ENCODE results near the gene LONP2. TPM values are rescaled to one million over a fixed set of nuclear protein-coding genes. Genes with fewer than 3 reads are reported as not detected.

Gene LONP2
- total and polyA plus RNA-seq, 2 of the 13 experiments (the other 11 are each of a cell fraction or from before 2014, with no cell fraction given) = 39.2 to 63.3 TPM

GRCh38 chr16:48385253-48386150, 141.4 kb downstream of the LONP2 start, which contains the start of gene SIAH1 (continued):
- TF ChIP-seq, protein P1, sequence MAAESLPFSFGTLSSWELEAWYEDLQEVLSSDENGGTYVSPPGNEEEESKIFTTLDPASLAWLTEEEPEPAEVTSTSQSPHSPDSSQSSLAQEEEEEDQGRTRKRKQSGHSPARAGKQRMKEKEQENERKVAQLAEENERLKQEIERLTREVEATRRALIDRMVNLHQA (CRISPR knock-in tag; IDR thresholded peaks at IDR 0.05) = no peak
- TF ChIP-seq ZNF644 (CRISPR knock-in tag; IDR thresholded peaks at IDR 0.05; ENCODE audit: low read depth) = no peak
- no peak for TF ChIP-seq ZNF737 (CRISPR knock-in tag; IDR thresholded peaks at IDR 0.05; ENCODE audit: borderline replicate concordance)
- TF ChIP-seq ZNF260 (CRISPR knock-in tag; IDR thresholded peaks at IDR 0.05; ENCODE audit: borderline replicate concordance, low read depth) = no peak
- TF ChIP-seq, protein P2, sequence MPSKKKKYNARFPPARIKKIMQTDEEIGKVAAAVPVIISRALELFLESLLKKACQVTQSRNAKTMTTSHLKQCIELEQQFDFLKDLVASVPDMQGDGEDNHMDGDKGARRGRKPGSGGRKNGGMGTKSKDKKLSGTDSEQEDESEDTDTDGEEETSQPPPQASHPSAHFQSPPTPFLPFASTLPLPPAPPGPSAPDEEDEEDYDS (CRISPR knock-in tag; IDR thresholded peaks at IDR 0.05) = no peak
- peak in 1 of 2 experiments; percentile 49; a peak in 2 of 4 replicates for TF ChIP-seq NR2F1 (CRISPR knock-in tag; IDR thresholded peaks at IDR 0.05)
- no peak for TF ChIP-seq MIER2 (CRISPR knock-in tag; IDR thresholded peaks at IDR 0.05)
- peak; percentile 76 for TF ChIP-seq ZSCAN21 (CRISPR knock-in tag; IDR thresholded peaks at IDR 0.05; ENCODE audit: borderline replicate concordance)
- TF ChIP-seq ZNF674 (CRISPR knock-in tag; IDR thresholded peaks at IDR 0.05; ENCODE audit: low read depth) = 0 out of 2 replicates have a peak, but pooled peaks have one; percentile 50
- TF ChIP-seq ZEB1 (IDR thresholded peaks at IDR 0.05; ENCODE audit: insufficient replicate concordance, low read depth) = no peak
- no peak for TF ChIP-seq CENPX (CRISPR knock-in tag; IDR thresholded peaks at IDR 0.05)
- no peak; the same call in 1 of the 2 replicates for TF ChIP-seq CENPBD1 (CRISPR knock-in tag; IDR thresholded peaks at IDR 0.05; ENCODE audit: borderline replicate concordance, low read depth)
- TF ChIP-seq SMARCE1 (IDR thresholded peaks at IDR 0.05; ENCODE audit: borderline replicate concordance) = no peak
- TF ChIP-seq CEBPB (IDR thresholded peaks at IDR 0.05; ENCODE audit: borderline replicate concordance, low read depth, low read length) = no peak
- TF ChIP-seq ZBTB39 (CRISPR knock-in tag; IDR thresholded peaks at IDR 0.05) = no peak
- no peak for TF ChIP-seq ZNF652 (CRISPR knock-in tag; IDR thresholded peaks at IDR 0.05; ENCODE audit: borderline replicate concordance, low read depth)
- TF ChIP-seq RXRB (CRISPR knock-in tag; IDR thresholded peaks at IDR 0.05; ENCODE audit: borderline replicate concordance) = no peak; the same call in 1 of the 2 replicates
- TF ChIP-seq SP4 (CRISPR knock-in tag; IDR thresholded peaks at IDR 0.05) = peak; percentile 79
- no peak for TF ChIP-seq THYN1 (CRISPR knock-in tag; IDR thresholded peaks at IDR 0.05; ENCODE audit: borderline replicate concordance, low read depth)
- TF ChIP-seq ZFP36 (IDR thresholded peaks at IDR 0.05; ENCODE audit: borderline replicate concordance, low read depth, low read length, partially characterized antibody) = no peak
- TF ChIP-seq, protein P3, sequence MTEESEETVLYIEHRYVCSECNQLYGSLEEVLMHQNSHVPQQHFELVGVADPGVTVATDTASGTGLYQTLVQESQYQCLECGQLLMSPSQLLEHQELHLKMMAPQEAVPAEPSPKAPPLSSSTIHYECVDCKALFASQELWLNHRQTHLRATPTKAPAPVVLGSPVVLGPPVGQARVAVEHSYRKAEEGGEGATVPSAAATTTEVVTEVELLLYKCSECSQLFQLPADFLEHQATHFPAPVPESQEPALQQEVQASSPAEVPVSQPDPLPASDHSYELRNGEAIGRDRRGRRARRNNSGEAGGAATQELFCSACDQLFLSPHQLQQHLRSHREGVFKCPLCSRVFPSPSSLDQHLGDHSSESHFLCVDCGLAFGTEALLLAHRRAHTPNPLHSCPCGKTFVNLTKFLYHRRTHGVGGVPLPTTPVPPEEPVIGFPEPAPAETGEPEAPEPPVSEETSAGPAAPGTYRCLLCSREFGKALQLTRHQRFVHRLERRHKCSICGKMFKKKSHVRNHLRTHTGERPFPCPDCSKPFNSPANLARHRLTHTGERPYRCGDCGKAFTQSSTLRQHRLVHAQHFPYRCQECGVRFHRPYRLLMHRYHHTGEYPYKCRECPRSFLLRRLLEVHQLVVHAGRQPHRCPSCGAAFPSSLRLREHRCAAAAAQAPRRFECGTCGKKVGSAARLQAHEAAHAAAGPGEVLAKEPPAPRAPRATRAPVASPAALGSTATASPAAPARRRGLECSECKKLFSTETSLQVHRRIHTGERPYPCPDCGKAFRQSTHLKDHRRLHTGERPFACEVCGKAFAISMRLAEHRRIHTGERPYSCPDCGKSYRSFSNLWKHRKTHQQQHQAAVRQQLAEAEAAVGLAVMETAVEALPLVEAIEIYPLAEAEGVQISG (CRISPR knock-in tag; IDR thresholded peaks at IDR 0.05) = peak; percentile 73
- TF ChIP-seq SATB2 (CRISPR knock-in tag; IDR thresholded peaks at IDR 0.05) = no peak; the same call in 1 of the 2 replicates
- TF ChIP-seq ARNT (IDR thresholded peaks at IDR 0.05) = no peak
- TF ChIP-seq SNAPC2 (CRISPR knock-in tag; IDR thresholded peaks at IDR 0.05) = no peak
